HG02885 (cell line): Measurements from ENCODE around the gene ACACA.

Experiments
- ATAC-seq: cut with Tn5 transposase; IDR thresholded peaks from one replicate; pipeline ENCODE4 v1.9.1; 2021; ENCODE audit warnings: mild to moderate bottlenecking; ENCODE audit not compliant: unreplicated experiment, poor library complexity

ACACA gene

DNA sequence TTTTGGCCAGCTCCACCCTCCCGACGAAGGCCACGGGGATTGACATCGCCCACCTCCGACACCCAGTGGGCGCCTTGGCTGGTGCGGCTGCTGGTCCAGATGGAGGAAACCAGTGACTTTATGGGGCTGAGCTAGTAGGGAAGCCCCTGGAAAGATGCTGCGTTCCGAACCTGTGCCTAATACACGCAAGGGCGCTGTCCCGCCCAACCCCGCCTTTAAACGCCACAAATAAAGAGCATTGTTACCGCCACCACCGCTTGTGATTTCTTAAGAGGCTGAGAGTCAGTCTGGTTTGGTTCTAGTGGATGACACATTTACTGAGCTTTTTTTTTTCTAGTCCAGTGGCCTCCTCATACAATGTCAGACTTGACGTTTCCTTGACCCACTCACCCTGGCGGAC, 350.0 kb downstream of the ACACA start:
- no peak for ATAC-seq

DNA sequence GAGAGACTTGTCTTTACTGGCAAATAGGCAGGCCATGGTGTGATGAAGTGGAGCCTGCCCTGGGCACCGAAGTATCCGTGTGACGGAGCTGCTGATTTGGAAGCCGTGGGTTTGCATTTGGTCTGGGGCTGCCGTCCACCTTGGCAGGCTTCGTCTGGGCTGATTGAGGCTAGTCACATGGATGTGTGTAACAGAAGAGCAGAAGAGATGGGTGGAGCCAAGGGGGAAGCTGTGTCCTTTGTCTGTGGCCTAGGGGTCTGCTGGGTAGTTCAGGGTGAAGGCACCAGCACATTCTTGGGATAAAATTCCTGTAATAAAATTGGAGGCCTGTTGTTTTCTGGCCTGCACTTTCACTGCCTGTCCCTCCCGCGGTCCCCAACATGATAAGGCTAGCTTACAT, 351.7 kb downstream of the ACACA start:
- ATAC-seq = no peak

DNA sequence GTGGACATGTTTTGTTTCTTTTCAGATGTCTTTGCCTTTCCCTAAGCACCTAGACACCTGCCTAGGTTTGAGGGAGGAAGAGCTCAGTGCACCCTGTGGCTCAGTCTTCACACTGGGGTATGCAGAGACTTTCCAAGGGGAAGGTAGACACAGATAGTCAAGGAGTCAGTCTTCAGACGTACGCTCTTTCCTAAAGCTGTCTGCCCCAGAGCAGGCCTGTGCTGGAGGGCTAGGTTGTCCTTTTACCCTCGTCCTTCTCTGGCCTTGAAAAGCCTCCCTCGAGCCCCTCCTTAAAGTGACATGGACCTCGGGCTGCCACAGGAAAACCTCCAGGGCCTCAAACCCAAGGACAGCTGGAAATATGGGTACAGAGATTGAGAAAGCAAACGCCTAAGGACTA, 354.2 kb downstream of the ACACA start:
- no peak for ATAC-seq

DNA sequence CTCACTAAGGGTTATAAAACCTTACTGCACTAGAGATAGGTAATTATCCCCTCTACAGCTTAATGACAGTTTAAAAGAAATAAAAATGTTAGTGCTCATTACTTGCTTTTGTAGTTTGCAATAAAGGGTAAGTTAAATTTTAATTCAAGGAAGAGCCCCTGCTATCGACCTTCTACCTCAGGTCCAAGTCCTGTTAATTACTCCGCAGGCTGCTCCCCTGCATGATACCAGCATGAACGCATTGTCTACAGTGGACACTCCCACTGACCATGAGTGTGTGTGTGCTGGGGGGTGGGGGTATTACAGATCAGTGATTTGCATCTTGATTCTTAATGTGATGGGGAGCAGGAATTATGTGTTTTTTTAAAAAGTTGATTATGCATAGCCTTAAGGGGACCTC, 354.8 kb downstream of the ACACA start:
- ATAC-seq = no peak

DNA sequence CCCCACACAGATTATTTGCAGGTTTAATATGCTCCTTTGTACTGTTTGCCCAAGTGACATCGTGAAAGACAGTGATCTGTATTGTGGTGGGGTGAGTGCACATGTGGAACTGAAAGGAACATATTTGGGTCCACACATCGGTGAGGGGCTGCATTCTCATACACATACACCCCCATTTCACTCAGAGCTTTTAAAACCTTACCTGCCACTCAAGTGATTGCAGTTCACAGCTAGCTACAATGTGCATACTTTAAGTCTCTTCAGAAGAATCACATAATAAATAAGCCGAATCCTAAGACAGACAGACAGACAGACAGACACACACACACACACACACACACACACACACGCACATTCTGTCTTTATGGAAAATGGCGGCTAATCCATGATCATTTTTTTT, 355.3 kb downstream of the ACACA start:
- no peak for ATAC-seq

DNA sequence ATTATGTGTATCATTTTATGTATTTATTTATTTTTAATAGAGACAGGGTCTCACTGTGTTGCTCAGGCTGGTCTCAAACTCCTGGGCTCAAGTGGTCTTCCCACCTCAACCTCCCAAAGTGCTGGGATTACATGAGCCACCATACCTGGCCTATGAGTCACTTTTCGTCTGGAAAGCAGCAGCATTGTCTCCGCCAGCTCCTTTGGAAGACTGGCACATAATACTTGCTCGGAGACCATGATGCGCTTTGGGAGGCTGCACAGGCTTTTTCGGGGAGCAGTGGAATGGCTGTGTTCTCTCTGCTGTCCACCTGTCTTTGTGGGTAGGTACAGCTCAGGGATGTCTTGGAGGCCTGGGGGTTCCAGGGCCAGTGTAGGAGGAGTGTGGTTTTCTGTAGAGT, 355.7 kb downstream of the ACACA start:
- ATAC-seq = no peak

DNA sequence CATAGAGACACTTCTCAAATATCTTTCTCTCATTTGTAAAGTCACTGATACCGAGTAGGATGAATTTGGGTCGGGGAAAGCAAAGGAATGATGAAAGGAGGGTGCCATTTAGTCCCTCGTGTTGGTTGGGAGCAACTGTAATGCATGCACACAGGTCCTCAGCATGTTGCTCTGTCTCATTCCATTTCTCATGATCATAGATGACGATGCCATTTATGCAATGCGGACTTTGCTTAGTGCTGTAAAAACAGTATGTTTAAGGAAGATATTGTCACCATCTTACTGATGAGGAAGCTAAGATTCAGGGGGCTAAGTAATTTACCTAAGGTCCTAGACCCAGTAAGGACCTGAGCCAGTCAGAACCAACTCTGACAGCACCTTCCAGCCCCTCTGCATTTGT, 357.8 kb downstream of the ACACA start:
- ATAC-seq = no peak

DNA sequence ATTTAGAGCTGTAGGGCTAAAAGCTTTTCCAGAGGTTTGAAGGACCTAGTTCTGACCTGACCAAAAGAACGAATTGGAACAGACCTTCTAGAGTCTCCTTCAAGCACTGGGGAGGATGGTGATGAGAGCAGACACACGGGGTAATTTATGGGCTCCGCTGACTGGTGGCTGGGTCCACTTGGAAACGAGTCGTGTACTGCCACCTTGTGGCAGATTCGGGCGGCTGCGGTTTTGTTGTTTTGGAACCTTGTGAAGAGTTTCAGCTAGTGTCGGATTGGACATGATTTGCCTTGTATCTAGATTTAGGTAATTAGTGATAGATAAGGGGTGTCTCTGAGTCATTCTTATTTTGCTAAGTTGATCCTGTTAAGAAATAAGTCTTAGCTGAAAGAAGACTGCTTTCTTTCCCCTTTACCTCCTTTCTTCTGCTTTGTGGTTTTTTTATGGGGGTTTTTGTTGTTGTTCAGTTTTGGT, 359.0 kb downstream of the ACACA start:
- ATAC-seq = no peak

DNA sequence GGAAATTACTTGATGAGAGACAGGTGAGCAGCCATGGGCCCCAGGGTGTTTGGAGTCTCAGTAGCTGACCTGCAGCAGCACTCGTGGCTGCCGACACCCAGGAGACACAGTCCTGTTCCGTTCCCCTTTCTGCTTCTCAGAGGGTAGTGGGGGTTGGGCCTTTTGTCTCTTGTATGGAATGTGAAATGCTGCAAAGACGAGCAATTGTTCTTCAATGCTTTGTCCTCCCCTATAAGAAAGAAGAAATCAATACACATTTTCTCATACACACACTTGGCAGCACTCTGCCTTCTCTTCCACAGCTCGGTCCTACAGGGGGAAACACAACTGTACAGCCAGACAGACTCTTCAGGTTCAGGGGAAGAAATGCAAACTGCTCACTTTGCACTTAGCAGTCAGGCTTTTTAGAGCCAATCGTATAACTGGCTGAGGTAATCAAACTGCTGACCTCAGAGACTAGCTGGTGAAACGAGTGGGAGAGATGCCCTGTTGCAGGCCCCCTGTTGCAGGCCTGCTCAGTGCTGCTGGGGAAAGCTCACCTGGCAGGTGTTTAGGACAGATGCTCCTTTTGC, 361.2 kb downstream of the ACACA start:
- no peak for ATAC-seq

DNA sequence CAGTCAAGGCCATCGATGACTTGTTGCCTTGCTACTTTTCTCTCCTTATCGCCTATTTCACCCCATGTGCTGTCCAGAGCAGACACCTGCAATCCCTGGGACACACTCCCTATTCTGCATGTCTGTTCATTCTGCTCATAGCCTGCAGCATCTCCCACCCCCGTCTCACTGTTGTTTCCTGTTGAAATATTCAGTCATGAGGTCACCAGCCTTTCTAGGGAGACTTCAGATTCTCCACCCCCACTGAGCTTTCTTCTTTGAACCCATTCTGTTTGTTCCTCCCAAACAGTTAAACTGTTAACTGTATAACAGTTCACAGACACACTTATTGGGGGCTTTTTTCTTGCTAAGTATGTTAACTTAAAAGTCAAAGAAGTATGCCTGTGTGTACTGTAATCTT, 363.4 kb downstream of the ACACA start:
- ATAC-seq = no peak

DNA sequence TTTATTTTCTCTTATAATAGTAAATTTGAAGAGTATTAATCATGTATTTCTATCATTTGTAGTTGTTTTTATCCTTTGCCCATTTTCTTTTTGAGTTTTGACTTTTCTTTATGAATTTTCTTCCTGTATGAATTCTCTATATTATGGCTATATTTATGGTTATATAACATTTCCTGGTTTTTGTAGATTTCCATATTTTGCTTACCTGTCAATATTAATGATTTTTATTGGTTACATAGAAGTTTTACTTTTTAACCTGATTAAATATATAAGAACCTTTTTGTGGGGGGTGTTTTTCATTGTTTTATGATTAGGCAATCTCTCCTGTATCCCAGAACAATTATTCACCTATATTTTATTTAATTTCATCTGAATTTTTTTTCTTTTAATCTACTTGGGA, 364.7 kb downstream of the ACACA start:
- ATAC-seq = no peak

DNA sequence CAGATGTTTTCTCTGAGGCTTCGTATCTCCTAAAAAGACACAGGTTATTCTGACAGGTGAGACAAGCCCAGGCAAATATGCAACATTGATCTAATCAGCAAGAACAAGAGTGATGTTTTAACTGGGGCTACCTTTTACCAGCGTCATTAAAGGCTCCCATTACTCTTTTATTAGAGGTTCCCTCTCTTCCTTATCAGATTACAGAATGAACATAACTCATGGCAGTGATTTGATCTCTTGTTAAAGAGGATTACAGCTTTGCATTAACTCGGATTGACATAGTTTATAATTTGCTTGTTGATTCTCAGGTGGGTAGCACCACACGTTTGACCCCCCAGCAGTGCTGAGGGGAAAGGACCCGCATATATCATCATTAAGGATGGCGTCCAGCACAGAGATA, 367.4 kb downstream of the ACACA start:
- no peak for ATAC-seq

DNA sequence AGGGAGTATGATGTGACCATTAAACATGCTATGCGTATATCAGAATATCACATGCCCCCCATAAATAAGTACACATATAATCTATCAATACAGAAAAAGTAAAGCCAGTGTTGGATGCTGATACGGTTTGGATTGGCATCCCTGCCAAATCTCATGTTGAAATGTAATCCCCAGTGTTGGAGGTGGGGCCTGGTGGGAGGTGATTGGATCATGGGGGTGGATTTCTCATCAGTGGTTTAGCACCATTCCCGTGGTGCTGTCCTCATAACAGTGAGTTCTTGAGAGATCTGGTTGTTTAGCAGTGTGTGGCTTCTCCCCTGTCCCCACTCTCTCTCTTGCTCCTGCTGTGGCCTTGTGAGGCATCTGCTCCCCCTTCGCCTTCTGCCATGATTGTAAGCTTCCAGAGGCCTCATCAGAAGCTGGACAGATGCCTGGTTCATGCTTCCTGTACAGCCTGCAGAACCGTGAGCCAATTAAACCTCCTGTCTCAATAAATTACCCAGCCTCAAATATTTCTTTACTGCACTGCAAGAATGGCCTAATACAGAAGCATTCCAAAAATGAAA, 369.0 kb downstream of the ACACA start:
- no peak for ATAC-seq
